Mesenchymal stem cell (in vitro differentiated cells and primary cell): ENCODE results near the gene AKAP10.

ENCODE experiments used
- DNase-seq: peaks from one replicate; pipeline ENCODE4 v3.0.0-alpha.2; 2013
- H2AFZ ChIP-seq: one replicate; pipeline ENCODE4 v1.6.1; 2013; ENCODE audit warnings: low read depth, mild to moderate bottlenecking, control low read depth, inconsistent platforms, low read length, moderate library complexity
- H2AK5ac ChIP-seq: 2 replicates; pipeline ENCODE4 v1.6.1; 2013; ENCODE audit warnings: low read length, moderate library complexity, mild to moderate bottlenecking, inconsistent platforms; ENCODE audit not compliant: severe bottlenecking
- H2BK120ac ChIP-seq: one replicate; pipeline ENCODE4 v1.6.1; 2013; ENCODE audit warnings: low read depth, mild to moderate bottlenecking, inconsistent platforms, low read length, moderate library complexity
- H2BK12ac ChIP-seq, 2 experiments: one replicate each; pipeline ENCODE4 v1.6.1; 2013; ENCODE audit warnings: inconsistent platforms in 2 of 2, low read length in 2 of 2, mild to moderate bottlenecking in 2 of 2, moderate library complexity in 2 of 2, control low read depth in 1 of 2
- H2BK15ac ChIP-seq: one replicate; pipeline ENCODE4 v1.6.1; 2013; ENCODE audit warnings: mild to moderate bottlenecking, low read depth, inconsistent platforms; ENCODE audit not compliant: poor library complexity, severe bottlenecking
- H2BK5ac ChIP-seq: 2 replicates; pipeline ENCODE4 v1.6.1; 2013; ENCODE audit warnings: low read depth, mild to moderate bottlenecking, low read length, control low read depth, inconsistent platforms; ENCODE audit not compliant: poor library complexity, severe bottlenecking
- H3K14ac ChIP-seq, 2 experiments: one replicate each; pipeline ENCODE4 v1.6.1; 2013; ENCODE audit warnings: inconsistent platforms in 2 of 2, low read length in 2 of 2, control low read depth in 1 of 2, mild to moderate bottlenecking in 1 of 2, moderate library complexity in 1 of 2
- H3K18ac ChIP-seq, 2 experiments: one replicate each; pipeline ENCODE4 v1.6.1; 2013; ENCODE audit warnings: inconsistent platforms in 2 of 2, low read length in 2 of 2, control low read depth in 1 of 2, low read depth in 1 of 2, mild to moderate bottlenecking in 1 of 2
- H3K23ac ChIP-seq, 2 experiments: one replicate each; pipeline ENCODE4 v1.6.1; 2013; ENCODE audit warnings: inconsistent platforms in 2 of 2, low read length in 2 of 2, mild to moderate bottlenecking in 2 of 2, moderate library complexity in 2 of 2, control low read depth in 1 of 2
- H3K27ac ChIP-seq: 2 replicates; pipeline ENCODE4 v1.5.1; 2013; ENCODE audit warnings: mild to moderate bottlenecking, moderate library complexity, low read length, control low read depth, inconsistent platforms; ENCODE audit not compliant: poor library complexity, severe bottlenecking
- H3K27me3 ChIP-seq, 2 experiments: 2 replicates each; pipeline versions ENCODE4 v1.6.1 to v1.7.0; 2013; ENCODE audit warnings: low read length in 2 of 2, mild to moderate bottlenecking in 2 of 2, moderate library complexity in 2 of 2, control low read depth in 1 of 2, inconsistent platforms in 1 of 2; ENCODE audit not compliant: control insufficient read depth in 1 of 2, insufficient read depth in 1 of 2
- H3K36me3 ChIP-seq, 2 experiments: 2 replicates each; pipeline versions ENCODE4 v1.6.1 to v1.7.0; 2013; ENCODE audit warnings: low read length in 2 of 2, control low read depth in 1 of 2, inconsistent platforms in 1 of 2, low read depth in 1 of 2, mild to moderate bottlenecking in 1 of 2; ENCODE audit not compliant: insufficient read depth in 2 of 2, control insufficient read depth in 1 of 2
- H3K4ac ChIP-seq, 2 experiments: one replicate each; pipeline ENCODE4 v1.6.1; 2013; ENCODE audit warnings: inconsistent platforms in 2 of 2, low read length in 2 of 2, mild to moderate bottlenecking in 2 of 2, moderate library complexity in 2 of 2, control low read depth in 1 of 2, low read depth in 1 of 2
- H3K4me1 ChIP-seq: 2 replicates; pipeline ENCODE4 v1.6.1; 2013; ENCODE audit warnings: low read depth, low read length, control low read depth; ENCODE audit not compliant: control insufficient read depth, insufficient read depth
- H3K4me2 ChIP-seq: 2 replicates; pipeline ENCODE4 v1.6.1; 2013; ENCODE audit warnings: low read length, mild to moderate bottlenecking, inconsistent platforms; ENCODE audit not compliant: poor library complexity, severe bottlenecking
- H3K4me3 ChIP-seq, 2 experiments: 2 replicates each; pipeline versions ENCODE4 v1.5.1 to v1.7.0; 2013; ENCODE audit warnings: low read length in 2 of 2, mild to moderate bottlenecking in 2 of 2, control low read depth in 1 of 2, low read depth in 1 of 2; ENCODE audit not compliant: insufficient read depth in 1 of 2
- H3K79me1 ChIP-seq: replicated peaks from 2 replicates; pipeline ENCODE4 v1.6.1; 2013; ENCODE audit warnings: mild to moderate bottlenecking, control low read depth, low read length, inconsistent platforms; ENCODE audit not compliant: poor library complexity, severe bottlenecking
- H3K9ac ChIP-seq: 2 replicates; pipeline ENCODE4 v1.7.0; 2013; ENCODE audit warnings: mild to moderate bottlenecking, low read length, moderate library complexity
- H3K9me3 ChIP-seq: 2 replicates; pipeline ENCODE4 v1.7.0; 2013; ENCODE audit warnings: mild to moderate bottlenecking, low read length; ENCODE audit not compliant: control insufficient read depth
- H4K8ac ChIP-seq: one replicate; pipeline ENCODE4 v1.6.1; 2013; ENCODE audit warnings: inconsistent platforms, mild to moderate bottlenecking, low read length, moderate library complexity
- H4K91ac ChIP-seq: one replicate; pipeline ENCODE4 v1.6.1; 2013; ENCODE audit warnings: mild to moderate bottlenecking, low read length, inconsistent platforms
- WGBS: methylation state at CpG from one replicate; pipeline ENCODE4 v1.1.7; 2013; ENCODE audit warnings: mixed read lengths; 5-methylcytosine and 5-hydroxymethylcytosine counted together

The AKAP10 gene

DNA sequence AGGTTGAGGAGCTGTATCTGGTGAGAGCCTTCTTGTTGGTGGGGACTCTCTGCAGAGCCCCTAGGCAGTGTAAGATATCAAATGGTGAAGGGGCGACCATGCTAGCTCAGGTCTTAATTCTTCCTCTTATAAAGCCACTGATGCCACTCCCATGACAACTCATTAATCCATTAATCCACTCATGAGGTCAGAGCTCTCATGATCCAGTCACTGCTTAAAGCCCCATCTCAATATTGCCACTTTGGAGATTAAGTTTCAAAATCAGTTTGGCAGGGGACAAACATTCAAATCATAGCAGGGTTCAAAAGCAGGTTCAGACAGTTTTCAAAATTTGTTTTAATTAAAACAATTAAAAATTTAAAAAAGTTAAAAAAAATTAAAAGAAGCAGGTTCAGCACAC, 18.5 kb upstream of the AKAP10 start:
- Histone ChIP-seq H3K4me2 (no peak overlapping the region), H3K27me3 (peaks cover 10 to 22% of the 10 kb centered on the region in 2 experiments), H4K8ac (no peak overlapping the region), H2BK12ac (no peak overlapping the region), H3K9ac (no peak overlapping the region), H2AFZ (no peak overlapping the region), H3K4me1 (peaks cover 6% of the 10 kb centered on the region), H3K23ac (no peak overlapping the region), H2BK15ac (no peak overlapping the region), H3K27ac (no peak overlapping the region), H2AK5ac (no peak overlapping the region), H4K91ac (no peak overlapping the region), H3K36me3 (no peaks in the 10 kb centered on the region), H3K79me1 (no peaks in the 10 kb centered on the region), H2BK5ac (no peak overlapping the region), H3K18ac (no peak overlapping the region), H3K4ac (no peak overlapping the region), H3K14ac (no peak overlapping the region), H3K9me3 (no peaks in the 10 kb centered on the region), H2BK120ac (no peak overlapping the region), H3K4me3 (no peak overlapping the region)
- WGBS, result 100% methylated on average over 1 of the region's 1 CpG
- DNase-seq, result no peak

DNA sequence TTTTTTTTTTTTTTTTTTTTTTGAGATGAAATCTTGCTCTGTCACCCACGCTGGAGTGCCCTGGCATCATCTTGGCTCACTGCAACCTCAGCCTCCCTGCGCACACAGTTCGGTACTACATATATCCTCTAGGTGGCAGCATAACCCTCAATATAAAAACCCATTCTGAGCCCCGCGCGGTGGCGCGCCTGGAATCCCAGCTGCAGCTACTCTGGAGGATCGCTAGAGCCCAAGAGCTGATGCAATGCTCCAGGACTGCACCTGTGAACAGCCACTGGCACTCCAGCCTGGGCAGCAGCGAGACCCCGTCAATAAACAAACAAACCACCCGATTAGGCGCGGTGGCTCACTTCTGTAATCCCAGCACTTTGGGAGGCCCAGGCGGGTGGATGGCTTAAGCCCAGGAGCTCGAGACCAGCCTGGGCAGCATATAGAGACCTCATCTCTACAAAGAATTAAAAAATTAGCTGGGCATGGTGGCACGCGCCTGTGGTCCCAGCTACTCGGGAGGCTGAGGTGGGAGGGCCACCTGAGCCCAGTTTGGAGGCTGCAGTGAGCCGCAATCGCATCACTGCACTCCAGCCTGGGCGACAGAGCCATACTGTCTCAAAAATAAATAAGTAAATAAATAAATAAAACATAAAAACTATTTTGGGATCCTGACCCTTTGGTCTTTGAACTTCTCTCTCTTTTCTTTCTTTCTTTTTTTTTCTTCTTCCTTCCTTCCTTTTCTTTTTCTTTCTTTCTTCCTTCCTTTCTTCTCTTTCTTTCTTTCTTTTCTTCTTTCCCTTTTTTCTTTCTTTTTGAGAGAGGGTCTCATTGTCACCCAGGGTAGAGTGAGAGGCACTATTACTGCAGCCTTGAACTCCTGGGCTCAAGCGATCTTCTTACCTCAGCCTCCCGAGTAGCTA, 15.4 kb upstream of the AKAP10 start:
- Histone ChIP-seq H3K4ac (no peak overlapping the region), H3K4me2 (peak overlapping the region; percentile 65), H3K14ac (no peak overlapping the region), H3K18ac (no peak overlapping the region), H3K27ac (no peak overlapping the region), H2BK12ac (no peak overlapping the region), H3K4me1 (peaks cover 6% of the 10 kb centered on the region), H3K4me3 (no peak overlapping the region), H2BK5ac (no peak overlapping the region), H3K27me3 (peaks cover 13 to 28% of the 10 kb centered on the region in 2 experiments), H2AFZ (no peak overlapping the region), H2BK15ac (no peak overlapping the region), H3K23ac (no peak overlapping the region), H3K9ac (no peak overlapping the region), H3K9me3 (no peaks in the 10 kb centered on the region), H3K36me3 (no peaks in the 10 kb centered on the region), H2AK5ac (no peak overlapping the region), H2BK120ac (no peak overlapping the region), H3K79me1 (no peaks in the 10 kb centered on the region), H4K91ac (no peak overlapping the region), H4K8ac (no peak overlapping the region)
- DNase-seq, result peak; percentile 85
- WGBS, result 17% methylated on average over 20 of the region's 24 CpGs

DNA sequence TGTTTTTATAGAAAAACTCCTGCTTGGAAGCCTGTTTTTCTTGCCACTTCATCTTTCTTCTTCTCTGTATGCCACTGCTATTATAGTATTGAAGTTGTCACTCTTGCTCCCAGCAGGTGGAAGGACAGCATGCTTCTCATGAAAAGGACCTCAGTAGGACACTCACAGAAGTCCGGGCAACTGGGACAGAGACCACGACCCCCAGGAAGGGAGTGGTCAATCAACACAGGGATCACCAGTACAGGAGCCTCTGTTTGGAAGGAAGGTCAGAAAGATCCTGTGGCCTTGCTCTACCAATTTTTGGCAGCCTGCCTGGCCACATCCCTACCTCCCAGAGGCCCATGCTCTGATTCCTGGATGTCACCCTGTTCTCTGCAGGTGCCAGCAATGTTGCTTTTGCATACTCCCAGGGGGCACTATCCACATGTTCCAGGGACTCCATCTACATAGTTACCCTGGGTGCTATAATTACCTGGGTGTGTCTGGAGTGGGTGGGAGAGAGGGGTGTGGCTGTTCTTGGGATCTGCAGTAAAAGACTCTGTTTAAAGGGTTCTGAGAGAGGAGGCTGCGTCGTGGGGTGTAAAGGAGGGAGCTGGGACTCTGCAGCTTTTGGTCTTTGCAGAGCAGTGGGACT, 13.7 kb upstream of the AKAP10 start:
- no peak overlapping the region for H3K18ac ChIP-seq
- H3K23ac ChIP-seq, result no peak overlapping the region
- no peak overlapping the region for H2BK120ac ChIP-seq
- H3K4me3 ChIP-seq, result no peak overlapping the region
- H4K91ac ChIP-seq, result no peak overlapping the region
- H4K8ac ChIP-seq, result no peak overlapping the region
- WGBS, result 62% methylated on average over 4 of the region's 4 CpGs
- no peak overlapping the region for H3K4me2 ChIP-seq
- DNase-seq, result no peak
- H2AFZ ChIP-seq, result no peak overlapping the region
- H2BK15ac ChIP-seq, result no peak overlapping the region
- no peaks in the 10 kb centered on the region for H3K79me1 ChIP-seq
- H3K27ac ChIP-seq, result no peak overlapping the region
- H3K9me3 ChIP-seq, result no peaks in the 10 kb centered on the region
- peaks cover 13 to 23% of the 10 kb centered on the region in 2 experiments for H3K27me3 ChIP-seq
- no peak overlapping the region for H3K14ac ChIP-seq
- H2BK5ac ChIP-seq, result no peak overlapping the region
- H3K9ac ChIP-seq, result no peak overlapping the region
- no peak overlapping the region for H3K4ac ChIP-seq
- no peak overlapping the region for H2BK12ac ChIP-seq
- peaks cover 4% of the 10 kb centered on the region for H3K4me1 ChIP-seq
- no peaks in the 10 kb centered on the region for H3K36me3 ChIP-seq
- no peak overlapping the region for H2AK5ac ChIP-seq

DNA sequence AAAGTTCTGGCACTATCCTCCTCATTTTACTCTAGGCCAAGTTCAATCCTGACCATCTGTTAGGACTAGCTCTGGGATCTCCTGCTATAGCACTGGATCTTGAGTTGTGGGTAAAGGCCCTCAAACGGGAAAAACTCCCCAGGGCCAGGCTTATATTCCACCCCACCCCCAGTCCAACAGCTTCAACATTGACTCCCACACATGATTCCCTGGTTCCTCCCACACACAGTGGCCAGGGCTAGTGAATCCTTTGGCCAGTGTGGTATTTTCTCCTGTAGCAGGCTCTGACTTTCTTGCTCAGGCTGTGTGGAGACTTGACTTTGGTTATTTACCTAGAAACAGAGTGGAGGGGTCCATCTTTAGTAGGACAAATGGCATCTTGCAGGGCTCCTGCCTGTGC, 10.3 kb upstream of the AKAP10 start:
- Histone ChIP-seq H3K18ac (no peak overlapping the region), H2BK5ac (no peak overlapping the region), H2AFZ (no peak overlapping the region)

More for the DNA sequence above, 10.3 kb upstream of the AKAP10 start:
- Histone ChIP-seq H3K4me3 (no peak overlapping the region), H3K9me3 (no peaks in the 10 kb centered on the region), H3K4ac (no peak overlapping the region), H3K79me1 (no peaks in the 10 kb centered on the region), H3K36me3 (no peaks in the 10 kb centered on the region), H2AK5ac (no peak overlapping the region), H4K91ac (no peak overlapping the region), H3K23ac (no peak overlapping the region), H4K8ac (no peak overlapping the region), H3K27me3 (peaks cover 13 to 18% of the 10 kb centered on the region in 2 experiments), H2BK120ac (no peak overlapping the region), H3K27ac (no peak overlapping the region), H2BK15ac (no peak overlapping the region), H3K4me1 (peaks cover under 1% of the 10 kb centered on the region), H3K14ac (no peak overlapping the region), H2BK12ac (no peak overlapping the region), H3K4me2 (no peak overlapping the region), H3K9ac (no peak overlapping the region)
- 80% methylated on average over 1 of the region's 1 CpG for WGBS
- no peak for DNase-seq
